ENCODE measurements around the gene CDIP1.

The CDIP1 gene

GRCh38 chr16:4468972-4469371, 69.6 kb downstream of the CDIP1 start:
- Mint-ChIP-seq H3K27me3 (ENCODE audit: low read depth, poor library complexity) (peaks cover 7% of the 10 kb centered on the region), H3K4me3 (no peak overlapping the region), H3K4me1 (peaks cover 11% of the 10 kb centered on the region), H3K9me3 (no peaks in the 10 kb centered on the region), H3K36me3 (ENCODE audit: low read depth) (peaks cover 25% of the 10 kb centered on the region), H3K27ac (peak overlapping the region; percentile 29)
- TF ChIP-seq CTCF (IDR thresholded peaks at IDR 0.05): no peak
- DNase-seq: no peak

GRCh38 chr16:4467916-4468315, 70.7 kb downstream of the CDIP1 start:
- H3K4me1 Mint-ChIP-seq: peaks cover 5% of the 10 kb centered on the region
- H3K27me3 Mint-ChIP-seq (ENCODE audit: low read depth, poor library complexity): peaks cover 7% of the 10 kb centered on the region
- no peak for TF ChIP-seq CTCF (IDR thresholded peaks at IDR 0.05)
- DNase-seq: no peak
- H3K4me3 Mint-ChIP-seq: no peak overlapping the region
- H3K36me3 Mint-ChIP-seq (ENCODE audit: low read depth): peaks cover 33% of the 10 kb centered on the region
- no peak overlapping the region for H3K27ac Mint-ChIP-seq
- H3K9me3 Mint-ChIP-seq: no peaks in the 10 kb centered on the region

- H3K36me3 Mint-ChIP-seq (ENCODE audit: low read depth): peaks cover 33% of the 10 kb centered on the region
- H3K9me3 Mint-ChIP-seq: no peaks in the 10 kb centered on the region
- no peak for TF ChIP-seq CTCF (IDR thresholded peaks at IDR 0.05)
- no peak overlapping the region for H3K27ac Mint-ChIP-seq
- no peak overlapping the region for H3K4me3 Mint-ChIP-seq
- H3K27me3 Mint-ChIP-seq (ENCODE audit: low read depth, poor library complexity): peaks cover 7% of the 10 kb centered on the region
- DNase-seq: no peak
- H3K4me1 Mint-ChIP-seq: peaks cover 5% of the 10 kb centered on the region
These were observed 72.4 kb downstream of the CDIP1 start for GRCh38 chr16:4465977-4466779.

GRCh38 chr16:4463522-4464163, 74.9 kb downstream of the CDIP1 start:
- Mint-ChIP-seq H3K4me3 (no peak overlapping the region), H3K27ac (peak overlapping the region; percentile 98), H3K4me1 (peaks cover 11% of the 10 kb centered on the region), H3K36me3 (ENCODE audit: low read depth) (peaks cover 43% of the 10 kb centered on the region), H3K9me3 (no peaks in the 10 kb centered on the region), H3K27me3 (ENCODE audit: low read depth, poor library complexity) (peaks cover 7% of the 10 kb centered on the region)
- no peak for DNase-seq
- TF ChIP-seq CTCF (IDR thresholded peaks at IDR 0.05): no peak

GRCh38 chr16:4461250-4462085, 77.1 kb downstream of the CDIP1 start:
- H3K4me1 Mint-ChIP-seq: peaks cover 11% of the 10 kb centered on the region
- no peak for TF ChIP-seq CTCF (IDR thresholded peaks at IDR 0.05)

More at GRCh38 chr16:4461250-4462085, 77.1 kb downstream of the CDIP1 start:
- H3K27ac Mint-ChIP-seq: peak overlapping the region; percentile 95
- H3K4me3 Mint-ChIP-seq: no peak overlapping the region
- H3K9me3 Mint-ChIP-seq: no peaks in the 10 kb centered on the region
- H3K27me3 Mint-ChIP-seq (ENCODE audit: low read depth, poor library complexity): peaks cover 3% of the 10 kb centered on the region
- peak; percentile 23 for DNase-seq
- H3K36me3 Mint-ChIP-seq (ENCODE audit: low read depth): peaks cover 41% of the 10 kb centered on the region

Data from nephron progenitor cell (in vitro differentiated cells).